ENCODE data around the gene TDRD12.

Gene TDRD12

DNA sequence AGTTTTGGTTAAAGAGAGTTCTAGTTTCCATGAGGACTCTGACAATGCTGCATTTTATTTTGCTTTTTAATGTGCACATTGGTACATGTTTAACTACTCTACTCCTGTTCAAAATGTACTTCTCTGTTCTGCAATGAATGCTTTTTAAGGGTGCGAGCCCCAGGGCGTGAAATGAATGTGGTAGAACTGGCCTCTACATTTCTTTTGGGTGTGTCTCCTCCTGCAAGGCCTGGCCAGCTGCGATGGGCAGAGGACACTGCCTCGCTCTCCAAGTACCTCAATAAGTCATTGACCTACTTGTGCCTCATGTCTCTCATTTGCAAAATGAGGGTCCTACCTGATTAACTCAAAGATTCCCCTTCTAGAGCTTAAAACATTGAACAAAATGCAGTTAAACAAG lies 37.2 kb upstream of the TDRD12 start:
- DNase-seq (ENCODE audit: low spot score), result no peak
- TF ChIP-seq, protein P1, sequence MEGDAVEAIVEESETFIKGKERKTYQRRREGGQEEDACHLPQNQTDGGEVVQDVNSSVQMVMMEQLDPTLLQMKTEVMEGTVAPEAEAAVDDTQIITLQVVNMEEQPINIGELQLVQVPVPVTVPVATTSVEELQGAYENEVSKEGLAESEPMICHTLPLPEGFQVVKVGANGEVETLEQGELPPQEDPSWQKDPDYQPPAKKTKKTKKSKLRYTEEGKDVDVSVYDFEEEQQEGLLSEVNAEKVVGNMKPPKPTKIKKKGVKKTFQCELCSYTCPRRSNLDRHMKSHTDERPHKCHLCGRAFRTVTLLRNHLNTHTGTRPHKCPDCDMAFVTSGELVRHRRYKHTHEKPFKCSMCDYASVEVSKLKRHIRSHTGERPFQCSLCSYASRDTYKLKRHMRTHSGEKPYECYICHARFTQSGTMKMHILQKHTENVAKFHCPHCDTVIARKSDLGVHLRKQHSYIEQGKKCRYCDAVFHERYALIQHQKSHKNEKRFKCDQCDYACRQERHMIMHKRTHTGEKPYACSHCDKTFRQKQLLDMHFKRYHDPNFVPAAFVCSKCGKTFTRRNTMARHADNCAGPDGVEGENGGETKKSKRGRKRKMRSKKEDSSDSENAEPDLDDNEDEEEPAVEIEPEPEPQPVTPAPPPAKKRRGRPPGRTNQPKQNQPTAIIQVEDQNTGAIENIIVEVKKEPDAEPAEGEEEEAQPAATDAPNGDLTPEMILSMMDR (IDR thresholded peaks at IDR 0.05; ENCODE audit: borderline replicate concordance, control extremely low read depth, extremely low read depth, insufficient read depth, missing control alignments), result no peak
- in situ Hi-C loops (cut with MboI; ENCODE audit: low sequenced_read_pairs, unreplicated experiment), result no loop called here

- TF ChIP-seq, protein P1 (IDR thresholded peaks at IDR 0.05; ENCODE audit: borderline replicate concordance, control extremely low read depth, extremely low read depth, insufficient read depth, missing control alignments), result no peak
- in situ Hi-C loops (cut with MboI; ENCODE audit: low sequenced_read_pairs, unreplicated experiment), result no loop called here
- DNase-seq (ENCODE audit: low spot score), result no peak
Measured at GRCh38 chr19:32686847-32687475, 32.6 kb upstream of the TDRD12 start.

GRCh38 chr19:32687681-32688080 lies 31.9 kb upstream of the TDRD12 start:
- no peak for DNase-seq (ENCODE audit: low spot score)
- in situ Hi-C loops (cut with MboI; ENCODE audit: low sequenced_read_pairs, unreplicated experiment), result no loop called here
- TF ChIP-seq, protein P1 (IDR thresholded peaks at IDR 0.05; ENCODE audit: borderline replicate concordance, control extremely low read depth, extremely low read depth, insufficient read depth, missing control alignments), result no peak

DNA sequence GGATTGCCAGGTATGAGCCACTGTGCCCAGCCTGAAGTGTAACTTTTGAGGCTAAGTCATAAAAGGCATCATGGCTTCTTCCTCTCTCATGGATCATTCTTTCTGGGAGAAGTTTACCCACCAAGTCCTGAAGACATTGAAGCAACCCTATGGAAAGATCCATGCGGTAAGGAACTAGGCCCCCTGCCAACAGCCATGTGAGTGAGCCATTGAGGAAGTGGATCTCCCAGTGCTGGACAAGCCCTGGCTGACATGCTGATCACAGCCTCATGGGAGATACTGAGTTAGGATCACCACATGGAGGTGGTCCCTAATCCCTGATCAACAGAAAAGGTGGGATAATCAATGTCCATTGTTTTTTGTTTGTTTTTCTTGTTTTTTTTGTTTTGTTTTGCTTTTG lies 31.3 kb upstream of the TDRD12 start:
- in situ Hi-C loops (cut with MboI; ENCODE audit: low sequenced_read_pairs, unreplicated experiment), result no loop called here
- no peak for DNase-seq (ENCODE audit: low spot score)
- TF ChIP-seq, protein P1 (IDR thresholded peaks at IDR 0.05; ENCODE audit: borderline replicate concordance, control extremely low read depth, extremely low read depth, insufficient read depth, missing control alignments), result no peak

GRCh38 chr19:32691291-32691951 lies 28.1 kb upstream of the TDRD12 start, which contains the start of gene NUDT19:
Gene NUDT19 (plus strand): TSS chr19:32691821. CDS start chr19:32691961, 140 bp downstream.
- DNase-seq (ENCODE audit: low spot score), result peak; percentile 91
- TF ChIP-seq, protein P1 (IDR thresholded peaks at IDR 0.05; ENCODE audit: borderline replicate concordance, control extremely low read depth, extremely low read depth, insufficient read depth, missing control alignments), result no peak
- in situ Hi-C loops (cut with MboI; ENCODE audit: low sequenced_read_pairs, unreplicated experiment), result no loop called here

- in situ Hi-C loops (cut with MboI; ENCODE audit: low sequenced_read_pairs, unreplicated experiment), result no loop called here
- TF ChIP-seq, protein P1 (IDR thresholded peaks at IDR 0.05; ENCODE audit: borderline replicate concordance, control extremely low read depth, extremely low read depth, insufficient read depth, missing control alignments), result no peak
- peak; percentile 80 for DNase-seq (ENCODE audit: low spot score)
Measured at GRCh38 chr19:32691952-32692726, 27.4 kb upstream of the TDRD12 start.
